HG02981 (cell line): ENCODE data around the gene FBXW12.

Experiments
- ATAC-seq: cut with Tn5 transposase; IDR thresholded peaks from one replicate; pipeline ENCODE4 v1.9.1; 2021; ENCODE audit warnings: mild to moderate bottlenecking, moderate library complexity; ENCODE audit not compliant: unreplicated experiment

FBXW12 gene

DNA sequence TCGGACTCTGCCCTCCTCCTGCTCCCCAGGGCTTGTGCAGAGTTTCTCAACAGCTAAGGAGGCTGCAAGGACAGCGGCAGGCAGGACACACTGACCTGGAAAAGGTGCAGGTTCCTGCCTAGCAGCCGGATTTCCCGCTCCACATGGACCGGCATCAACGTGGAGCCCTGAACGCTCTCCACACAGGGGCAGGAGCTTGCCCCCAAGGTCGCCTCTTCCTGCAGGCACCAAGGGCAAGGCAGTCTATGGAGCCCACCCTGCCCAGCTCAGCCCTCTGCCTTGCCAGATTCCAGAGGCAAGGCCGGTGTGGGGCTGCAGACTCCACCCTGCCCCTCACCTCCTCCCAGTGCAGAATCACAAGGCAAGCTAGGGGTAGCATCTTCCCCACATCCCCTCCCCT lies 47.1 kb downstream of the FBXW12 start:
- no peak for ATAC-seq

DNA sequence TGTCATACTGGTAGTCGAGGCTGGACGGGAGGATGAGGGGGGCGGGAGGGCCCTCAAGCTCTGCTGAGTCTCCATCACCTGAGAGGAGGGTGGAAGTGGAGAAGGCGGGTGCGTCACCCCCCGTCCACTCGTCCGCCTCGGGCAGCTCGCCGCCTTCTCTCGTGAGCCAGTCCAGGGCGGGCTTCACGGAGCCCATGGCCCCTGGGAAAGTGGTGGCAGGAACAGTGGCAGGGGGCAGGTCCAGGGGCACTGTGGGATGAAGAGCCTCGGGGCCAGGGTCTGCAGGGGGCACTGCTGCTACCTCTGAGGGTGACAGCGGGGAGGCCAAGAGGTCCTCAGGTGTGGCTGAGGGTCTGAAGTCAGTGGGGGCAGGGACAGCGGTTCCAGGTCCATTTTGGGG lies 47.6 kb downstream of the FBXW12 start:
- ATAC-seq: no peak

DNA sequence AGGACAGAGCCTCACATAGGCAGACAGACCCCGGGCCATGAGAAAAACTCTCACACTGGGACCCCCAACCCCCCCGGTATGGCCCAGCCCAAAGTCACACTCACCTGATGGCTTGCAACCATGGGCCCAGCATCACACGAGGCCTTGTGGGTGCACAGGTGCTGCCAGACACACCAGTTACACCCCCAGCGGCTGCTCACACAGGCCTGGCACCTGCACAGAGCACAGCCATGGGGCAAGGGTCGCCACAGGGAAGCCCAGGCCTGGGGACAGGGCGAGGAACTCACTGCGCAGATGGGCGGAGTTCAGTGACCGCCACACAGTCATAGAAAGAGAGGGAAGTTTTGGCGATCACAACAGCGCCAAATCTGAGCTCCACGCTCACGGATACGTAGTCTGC lies 48.5 kb downstream of the FBXW12 start:
- ATAC-seq: no peak

DNA sequence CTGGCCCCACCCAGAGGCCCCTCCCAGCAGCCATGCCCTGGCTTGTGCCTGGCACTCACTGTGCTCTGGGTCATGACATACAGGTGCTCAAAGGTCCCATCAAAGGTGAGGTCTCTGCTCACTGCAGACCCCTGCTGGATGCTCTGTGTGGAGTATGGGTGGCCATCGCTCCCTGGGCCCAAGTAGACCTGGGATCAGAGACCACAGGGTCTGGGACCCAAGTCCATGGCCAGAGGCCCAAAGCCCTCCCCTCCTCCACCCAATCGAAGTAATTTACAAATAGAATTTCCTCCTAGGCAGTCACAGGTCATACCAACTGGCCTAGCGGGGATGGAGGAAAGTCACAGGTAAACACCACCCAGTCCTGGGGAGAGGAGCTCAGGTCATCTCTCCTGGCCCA lies 50.3 kb downstream of the FBXW12 start:
- no peak for ATAC-seq

DNA sequence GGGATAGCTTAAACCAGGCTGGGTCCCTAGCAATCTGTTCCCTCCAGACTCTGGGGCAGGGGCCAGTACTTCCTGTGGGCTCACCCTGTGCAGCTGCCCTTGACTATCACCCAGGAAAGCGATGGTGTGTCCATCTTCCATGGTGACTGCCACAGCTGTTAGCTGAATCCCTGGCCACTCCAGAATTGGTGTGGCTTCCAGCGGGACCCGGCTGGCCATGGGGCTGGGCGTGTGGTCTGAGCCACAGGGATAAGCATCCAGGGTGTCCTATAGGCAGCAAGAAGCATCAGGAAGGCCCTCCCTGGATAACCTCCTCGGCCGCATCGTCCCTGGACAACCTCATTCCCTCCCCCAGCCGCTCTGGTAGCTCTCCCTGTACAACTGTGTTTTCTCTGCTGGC lies 50.7 kb downstream of the FBXW12 start:
- ATAC-seq: no peak

DNA sequence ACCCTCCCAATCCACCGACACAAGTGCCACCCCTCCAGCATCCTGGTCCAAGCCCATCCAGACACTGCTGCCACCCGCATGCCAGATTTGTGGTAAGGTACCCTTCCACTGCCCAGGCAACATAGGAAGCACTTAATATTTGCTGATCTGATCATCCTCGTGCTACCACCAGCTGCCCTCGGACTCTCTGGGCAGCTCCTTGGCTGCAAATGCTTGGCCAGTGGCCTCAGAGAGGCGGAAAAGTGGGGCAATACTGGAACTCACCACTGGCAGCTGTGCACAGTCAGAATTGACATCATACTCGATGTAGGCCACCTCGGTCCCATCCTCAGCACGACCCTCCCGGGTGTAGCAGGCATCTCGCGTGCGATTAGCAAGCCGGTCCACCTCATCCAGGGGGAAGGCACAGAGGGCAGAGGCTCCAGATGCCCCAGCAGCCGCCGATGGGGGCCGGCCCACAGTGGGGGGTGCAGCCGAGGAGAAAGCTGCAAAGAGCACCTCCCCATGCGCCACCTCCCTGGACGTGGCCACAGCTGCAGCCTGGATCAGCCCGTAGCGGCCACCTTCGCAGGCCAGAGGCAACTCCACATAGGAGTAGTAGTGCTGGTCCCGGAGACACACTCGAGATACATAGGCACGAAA lies 51.3 kb downstream of the FBXW12 start:
- ATAC-seq: no peak

DNA sequence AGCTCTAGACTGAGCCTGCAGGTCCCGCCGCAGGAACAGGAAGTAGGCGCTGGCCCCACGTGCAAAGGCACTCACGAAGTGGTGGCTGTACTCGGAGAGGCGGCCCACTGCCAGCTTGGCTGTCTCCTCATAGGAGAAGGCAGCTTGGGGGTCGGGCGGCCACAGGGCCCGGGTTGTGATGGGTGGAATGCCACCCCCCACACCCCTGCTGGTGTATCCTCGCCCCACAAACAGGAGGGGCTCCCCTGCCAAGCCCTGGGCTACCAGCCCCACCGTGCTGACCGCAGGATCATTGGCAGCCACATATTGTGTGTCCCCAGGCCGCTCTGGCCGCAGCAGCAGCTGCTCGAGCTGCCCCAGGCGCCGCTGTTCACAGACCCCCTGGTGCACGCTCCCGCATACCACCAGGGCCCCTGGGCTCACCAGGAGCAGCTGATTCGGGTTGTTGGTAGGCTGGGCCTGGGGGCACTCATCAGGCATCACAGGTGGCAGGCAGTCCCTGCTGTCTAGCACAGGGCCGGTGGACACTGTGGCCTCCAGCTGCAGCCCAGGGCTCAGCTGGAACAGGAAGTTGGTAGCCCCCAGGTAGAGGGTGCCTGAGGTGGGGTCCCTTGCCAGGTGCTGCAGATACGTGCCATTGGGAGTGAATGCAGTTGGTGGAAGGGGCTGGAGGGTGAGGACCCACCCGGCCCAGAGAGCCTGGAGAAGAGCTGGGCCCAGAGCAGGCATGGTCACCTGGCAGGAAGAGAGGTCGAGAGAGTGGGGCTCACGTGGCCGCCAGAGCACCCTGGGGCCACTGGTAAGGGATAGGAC lies 52.1 kb downstream of the FBXW12 start:
- ATAC-seq: no peak

DNA sequence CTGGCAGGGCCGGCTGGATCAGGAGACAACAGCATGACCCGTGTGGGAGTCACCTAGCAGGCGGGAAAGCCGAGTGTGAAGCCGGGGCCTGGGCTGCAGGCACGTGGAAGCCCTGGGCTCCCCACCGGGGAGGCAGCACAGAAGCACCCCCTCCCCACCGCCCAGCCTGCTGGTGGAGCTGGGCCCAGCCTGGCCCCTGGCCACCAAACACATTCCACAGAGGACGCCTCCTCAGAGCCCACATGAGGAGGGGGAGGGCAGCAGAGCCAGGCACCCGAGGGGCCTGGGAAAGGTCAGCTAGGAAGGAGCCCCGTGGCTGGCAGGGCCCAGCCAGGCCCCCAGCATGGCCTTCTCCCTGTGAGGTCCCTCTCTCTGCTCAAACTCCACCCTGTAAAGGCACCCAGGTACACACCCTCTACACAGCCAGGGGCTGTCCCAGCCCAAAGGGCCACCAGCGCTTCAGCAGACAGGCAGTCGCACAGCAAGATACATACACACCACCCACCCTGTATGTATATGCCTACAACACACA lies 53.3 kb downstream of the FBXW12 start:
- ATAC-seq: no peak

DNA sequence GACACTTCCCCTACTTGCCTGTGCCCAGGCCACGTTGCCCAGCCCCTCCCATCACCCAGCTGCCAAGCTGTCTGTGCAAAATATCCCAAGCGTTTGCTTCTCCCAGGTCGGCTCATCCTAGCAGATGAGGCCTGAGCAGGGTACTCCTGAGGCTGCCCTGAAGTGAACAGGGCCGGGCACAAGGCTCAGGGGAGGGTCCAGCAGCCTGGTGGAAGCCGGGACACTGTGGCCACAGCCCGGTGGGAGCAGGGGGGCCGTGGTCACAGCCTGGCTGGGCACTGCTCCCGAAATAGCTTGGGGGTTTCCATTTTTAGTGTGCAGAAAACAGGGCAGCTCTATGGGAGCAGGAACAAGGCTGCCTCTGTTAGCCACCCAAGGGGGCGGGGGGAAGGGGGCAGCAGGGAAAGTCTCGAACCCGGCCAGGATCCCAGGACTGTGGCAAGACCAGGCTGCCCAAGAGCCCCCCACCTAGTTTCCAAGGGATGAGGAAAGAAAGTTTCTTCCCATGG lies 54.4 kb downstream of the FBXW12 start:
- no peak for ATAC-seq

DNA sequence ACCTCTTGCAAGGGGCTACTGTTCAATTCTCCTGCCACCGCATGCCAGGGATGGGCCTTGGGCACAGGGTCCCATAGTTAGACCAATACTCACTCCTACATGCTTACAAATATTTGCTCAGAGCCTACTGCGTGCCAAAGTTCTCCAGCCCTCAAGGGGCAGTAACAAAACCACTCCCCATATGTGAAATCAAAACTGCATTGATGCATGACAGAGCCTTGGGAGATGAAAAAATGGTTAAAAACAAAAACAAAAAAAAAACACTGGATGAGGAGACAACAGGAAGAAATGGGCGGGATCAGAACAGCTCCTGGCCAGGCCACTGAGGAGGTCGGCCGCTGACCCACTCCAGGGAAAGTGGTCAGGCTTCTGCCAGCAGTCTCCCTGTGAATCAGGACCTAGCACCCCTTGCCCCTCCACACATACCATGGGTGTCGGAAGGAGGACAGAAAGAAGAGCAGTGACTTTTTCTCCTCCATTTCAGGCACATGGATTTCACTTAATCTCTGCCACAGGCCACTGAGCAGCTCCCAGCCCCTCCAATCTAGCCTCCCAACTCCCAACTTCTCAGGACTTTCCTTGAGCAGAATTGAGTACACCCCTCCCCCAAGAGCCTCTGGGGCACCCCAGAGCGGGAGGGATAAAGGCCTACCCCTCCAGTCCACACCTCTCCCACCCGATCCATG lies 55.1 kb downstream of the FBXW12 start:
- no peak for ATAC-seq

DNA sequence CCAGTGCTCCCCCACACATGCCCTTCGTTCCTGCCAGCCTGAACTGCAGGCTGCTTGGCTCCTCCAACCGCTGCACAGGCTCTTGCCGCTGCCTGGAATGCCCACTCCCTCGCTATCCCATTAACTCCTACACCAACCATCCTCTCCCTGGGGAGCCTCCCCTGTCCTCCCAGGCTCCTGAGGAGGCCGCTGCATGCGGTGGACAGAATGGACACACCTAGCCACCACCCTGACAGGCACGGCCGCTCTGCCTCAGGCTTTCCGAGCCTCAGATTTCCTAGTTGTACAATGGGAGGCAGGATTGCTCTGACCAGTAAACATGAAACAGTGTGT lies 55.6 kb downstream of the FBXW12 start:
- no peak for ATAC-seq

DNA sequence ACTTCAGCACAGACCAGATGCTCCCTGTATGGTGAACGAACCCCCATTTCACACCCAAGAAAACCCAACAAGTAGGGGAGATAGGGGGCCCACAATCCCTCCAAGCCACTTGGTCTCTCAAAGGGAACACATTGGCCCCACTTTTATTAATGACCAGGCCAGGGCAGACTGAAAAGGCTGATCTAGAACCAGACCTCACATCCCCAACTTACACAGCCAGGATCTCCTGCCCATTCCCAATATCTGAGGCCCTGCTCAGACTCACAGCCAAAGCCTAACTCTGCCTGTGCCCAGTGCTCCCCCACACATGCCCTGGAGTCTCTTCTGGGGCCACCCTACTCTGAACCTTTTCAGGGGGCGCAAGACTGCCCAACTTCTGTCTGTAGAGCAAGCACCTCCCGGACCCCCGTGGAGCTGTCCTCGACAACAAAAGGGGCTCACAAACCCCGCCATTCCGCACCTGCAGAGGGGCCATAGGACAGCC lies 56.1 kb downstream of the FBXW12 start:
- ATAC-seq: no peak

DNA sequence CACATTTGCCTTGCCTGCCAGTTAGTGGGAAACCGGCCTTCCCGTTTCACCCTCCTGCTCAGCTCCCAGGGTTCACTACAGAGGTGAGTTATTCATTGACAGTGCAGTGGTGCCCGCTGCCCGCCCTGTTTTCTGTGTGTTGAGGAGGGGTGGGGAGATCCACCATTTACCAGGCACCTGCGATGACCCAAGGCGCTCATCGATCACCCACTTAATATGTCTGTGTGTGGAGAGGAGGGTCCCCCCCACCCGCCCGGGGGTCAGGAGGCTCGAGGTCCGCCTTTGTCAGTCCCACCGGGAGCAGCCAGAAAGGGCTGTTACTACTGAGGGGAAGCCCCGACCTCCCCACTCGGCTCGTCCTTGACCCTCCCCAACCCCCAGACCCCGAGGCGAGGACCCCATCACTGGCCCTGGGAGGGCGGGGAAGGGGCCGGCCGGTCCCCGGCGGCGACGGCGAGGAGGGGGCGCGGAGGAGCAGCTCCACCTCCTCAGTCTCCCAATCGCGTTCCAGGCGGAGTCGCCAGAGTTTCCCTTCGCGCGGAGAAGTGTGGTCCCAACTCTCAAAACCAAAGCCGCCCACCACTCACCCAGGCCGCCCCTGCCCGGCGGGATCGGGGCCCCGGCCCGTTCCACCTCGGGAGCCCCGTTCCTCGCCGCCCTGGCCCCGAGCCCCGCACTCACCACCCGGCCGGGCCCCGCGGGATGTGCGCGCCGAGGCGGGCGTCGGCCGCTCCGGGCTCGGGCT lies 56.7 kb downstream of the FBXW12 start:
- ATAC-seq: peak; percentile 11

DNA sequence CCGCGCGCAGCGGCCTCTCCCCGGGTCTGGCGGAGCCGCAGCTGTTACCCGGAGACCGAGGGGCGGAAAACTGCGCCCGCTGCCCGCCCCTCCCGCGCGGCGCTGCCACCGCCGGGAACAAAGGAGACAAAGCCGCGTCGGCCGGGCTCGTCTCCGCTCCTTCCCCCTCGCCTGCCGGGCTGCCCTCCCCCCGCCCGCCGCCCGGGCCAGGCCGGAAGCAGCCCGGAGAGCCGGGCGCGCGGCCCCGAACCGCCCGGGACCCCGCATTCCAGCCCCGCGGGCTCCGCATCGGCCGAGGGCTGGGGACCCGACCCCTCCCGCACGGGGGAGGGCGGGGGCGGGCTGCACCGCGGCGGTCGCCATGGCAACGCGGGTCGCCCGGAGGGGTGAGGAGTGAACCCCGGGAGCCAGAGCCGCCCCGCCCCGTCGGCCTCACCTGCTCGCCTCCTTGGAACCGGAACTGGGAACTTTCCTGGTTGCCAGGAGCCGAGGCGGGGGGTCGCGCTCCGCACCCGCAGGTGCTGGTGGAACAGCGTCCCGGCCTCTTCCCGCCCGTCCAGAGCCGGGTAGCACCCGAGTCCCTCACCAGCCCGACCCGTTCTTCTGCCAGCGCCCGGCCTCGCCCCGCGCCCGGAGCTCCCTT lies 57.4 kb downstream of the FBXW12 start:
- peak; percentile 38 for ATAC-seq

DNA sequence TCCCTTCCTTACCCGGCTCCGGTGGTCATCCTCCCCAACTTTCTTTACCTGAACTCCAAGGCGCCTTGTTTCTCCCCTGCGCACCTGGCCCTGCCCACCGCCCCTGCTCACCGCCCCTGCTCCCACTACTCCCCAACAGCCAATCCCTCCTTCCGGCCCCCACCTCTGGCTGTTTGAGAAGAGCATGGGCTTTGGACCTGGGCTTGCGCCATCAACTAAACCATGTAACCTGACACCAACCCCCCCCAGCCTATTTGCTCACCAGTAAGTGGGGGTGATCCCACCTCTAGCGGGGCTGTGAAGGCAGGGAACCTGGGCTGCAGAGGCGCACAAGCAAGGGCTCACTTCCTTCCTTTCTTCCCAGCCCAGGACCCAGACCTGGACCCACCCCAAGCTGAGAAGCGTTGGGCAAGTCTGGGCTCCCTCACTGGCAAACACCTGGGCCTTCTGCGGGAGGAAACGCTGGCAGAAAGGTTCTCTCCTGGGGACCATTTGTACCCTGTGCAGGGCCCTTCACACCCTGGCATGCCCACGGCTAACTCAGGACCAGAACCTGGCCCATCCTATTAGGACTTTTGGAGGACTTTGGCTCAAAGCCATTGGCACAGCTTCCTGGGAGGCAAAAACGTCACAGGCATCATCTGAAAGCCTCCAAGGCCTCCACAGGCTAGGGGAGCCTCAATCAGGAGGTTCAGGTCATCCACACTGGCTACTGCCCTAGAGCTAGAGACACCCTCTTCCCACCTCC lies 58.1 kb downstream of the FBXW12 start, which contains the start of gene PLXNB1:
TSS of gene PLXNB1 (minus strand) at position 127 of the 748 bp plus-strand sequence. CDS start 5,475 bp downstream, outside the sequence.
- no peak for ATAC-seq

DNA sequence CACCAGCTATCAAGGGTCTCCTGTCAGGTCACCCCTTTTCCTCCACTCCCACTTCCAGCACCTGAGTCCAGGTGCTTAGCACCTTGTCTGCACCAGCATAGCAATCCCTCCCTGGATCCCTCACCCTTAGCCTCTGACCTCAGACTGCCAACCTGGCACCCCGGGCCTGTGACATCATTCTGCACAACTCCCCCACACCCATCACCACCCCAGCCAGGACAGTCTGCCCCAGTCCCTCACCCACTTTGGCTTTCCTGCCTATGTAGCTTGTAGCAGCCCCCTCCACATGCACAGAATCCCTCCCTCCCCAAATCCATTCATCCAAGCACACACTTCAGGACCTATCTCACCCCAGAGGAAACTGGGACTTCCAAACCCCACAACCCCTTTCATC lies 58.7 kb downstream of the FBXW12 start:
- ATAC-seq: no peak

DNA sequence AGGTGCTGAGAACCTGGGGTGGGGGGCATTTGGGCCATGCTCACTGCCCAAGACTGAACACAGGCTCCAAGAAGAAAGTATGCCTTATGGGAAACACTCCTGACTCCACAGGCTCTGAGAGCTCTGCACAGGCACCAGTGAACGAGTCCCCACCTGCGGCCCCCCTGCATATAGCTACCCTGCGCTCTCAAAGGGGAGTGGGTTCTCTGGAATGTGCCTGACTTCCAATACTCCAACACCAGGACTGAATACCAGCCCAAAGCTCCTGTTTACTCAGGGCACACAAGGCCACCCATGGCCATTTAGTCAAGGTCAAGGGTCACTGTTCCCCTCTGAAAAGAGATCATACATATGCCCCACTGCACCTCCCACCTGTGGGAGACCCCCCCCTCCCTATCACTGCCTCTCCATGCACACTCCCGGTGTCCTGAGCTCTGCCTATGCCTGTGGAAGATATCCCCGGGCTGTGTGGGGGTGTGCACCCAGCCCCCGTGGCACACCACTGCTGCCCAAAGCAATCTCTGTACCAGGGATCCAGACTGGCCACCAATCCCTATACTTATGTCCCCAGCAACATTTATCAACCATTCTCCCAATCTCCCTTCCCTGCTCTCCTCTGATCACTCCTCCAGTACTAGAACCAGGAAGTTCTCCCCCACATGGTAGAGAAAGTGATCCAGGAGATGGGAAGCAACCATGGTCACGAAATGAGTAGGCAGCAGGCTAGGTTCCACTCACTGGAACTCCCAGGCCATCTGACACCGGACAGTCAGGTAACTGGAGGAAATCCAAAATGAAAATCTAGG lies 59.4 kb downstream of the FBXW12 start:
- ATAC-seq: no peak
